ENCODE results near the gene EDRF1.

EDRF1 gene

DNA sequence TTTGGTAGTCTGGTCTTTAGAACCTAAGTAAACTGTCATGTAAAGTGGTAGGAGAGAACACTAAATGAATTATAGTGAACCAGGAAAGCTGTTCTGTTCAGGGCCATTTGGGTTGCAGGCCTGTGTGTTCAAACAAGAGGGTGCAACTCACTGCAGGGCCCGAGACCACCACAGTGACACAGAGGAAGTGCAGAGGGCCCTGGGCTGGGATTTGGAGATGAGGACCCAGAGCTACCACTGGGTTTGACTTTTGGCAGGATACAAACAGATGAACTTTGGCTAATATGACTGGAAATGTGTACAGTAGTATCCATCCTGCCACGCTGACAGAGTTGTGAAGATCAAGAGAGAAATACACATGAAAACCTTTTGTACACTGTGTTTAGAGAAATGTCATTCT is 46.3 kb downstream of the EDRF1 start:
- no peaks in the 10 kb centered on the region for H3K9me3 Mint-ChIP-seq
- H3K4me3 Mint-ChIP-seq, result no peak overlapping the region
- DNase-seq, result no peak
- H3K27ac Mint-ChIP-seq, result peak overlapping the region; percentile 44
- H3K4me1 Mint-ChIP-seq (ENCODE audit: low read depth), result no peaks in the 10 kb centered on the region
- no peaks in the 10 kb centered on the region for H3K27me3 Mint-ChIP-seq
- peaks cover 82% of the 10 kb centered on the region for H3K36me3 Mint-ChIP-seq (ENCODE audit: low read depth)

DNA sequence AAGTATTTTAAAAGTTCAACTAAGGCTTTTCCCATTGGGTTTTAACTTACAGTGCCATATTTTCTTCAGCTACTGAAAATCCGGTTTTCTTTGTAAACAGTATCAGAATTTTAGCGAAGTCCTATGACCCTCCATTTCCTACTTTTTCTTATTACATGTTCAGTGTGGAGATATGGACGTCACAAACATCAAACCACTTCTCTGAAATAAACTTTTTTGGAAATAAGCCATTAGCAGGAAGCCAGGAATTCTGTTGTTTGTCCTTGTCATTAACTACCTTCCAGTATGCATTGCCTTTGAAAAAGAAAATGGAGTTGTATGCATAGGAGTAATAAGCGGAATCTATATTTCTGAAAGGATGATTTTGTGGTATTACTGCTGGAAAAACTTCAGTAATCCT is 47.0 kb downstream of the EDRF1 start:
- Mint-ChIP-seq H3K36me3 (ENCODE audit: low read depth) (peaks cover 76% of the 10 kb centered on the region), H3K27me3 (no peaks in the 10 kb centered on the region), H3K4me3 (no peak overlapping the region), H3K4me1 (ENCODE audit: low read depth) (no peaks in the 10 kb centered on the region), H3K27ac (no peak overlapping the region), H3K9me3 (no peaks in the 10 kb centered on the region)
- no peak for DNase-seq

DNA sequence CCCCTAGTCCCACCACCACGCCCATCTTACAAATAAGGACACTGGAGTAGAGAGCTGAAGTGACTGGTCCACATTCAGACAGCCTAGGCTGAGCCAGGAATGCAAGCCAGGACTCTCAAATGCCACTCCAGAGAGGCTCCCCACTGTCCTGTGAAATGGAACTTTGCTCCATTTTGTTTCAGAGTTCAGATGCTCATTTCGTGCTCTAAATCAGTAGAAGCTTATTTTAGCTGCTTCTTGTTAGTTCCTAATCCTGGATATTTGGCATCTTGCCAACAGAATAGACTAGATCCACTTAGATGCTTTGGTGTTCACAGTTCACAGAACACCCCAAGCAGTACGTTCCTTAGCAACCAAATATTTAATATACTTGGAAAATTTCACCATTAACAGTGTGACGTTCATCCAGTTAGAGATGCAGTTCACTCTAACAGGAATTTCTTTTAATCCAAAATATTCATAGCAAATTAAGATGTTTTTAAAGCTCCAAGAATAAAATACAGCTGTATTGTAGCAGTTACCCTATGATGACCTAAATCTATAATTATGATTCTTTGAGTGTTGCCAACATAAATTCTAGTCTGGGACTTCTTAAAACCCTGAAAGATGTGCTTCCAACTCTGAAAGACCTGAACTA is 48.8 kb downstream of the EDRF1 start:
- H3K4me1 Mint-ChIP-seq (ENCODE audit: low read depth), result no peaks in the 10 kb centered on the region
- DNase-seq, result no peak
- H3K27ac Mint-ChIP-seq, result no peak overlapping the region
- H3K4me3 Mint-ChIP-seq, result no peak overlapping the region
- H3K36me3 Mint-ChIP-seq (ENCODE audit: low read depth), result peaks cover 59% of the 10 kb centered on the region
- H3K9me3 Mint-ChIP-seq, result no peaks in the 10 kb centered on the region
- no peaks in the 10 kb centered on the region for H3K27me3 Mint-ChIP-seq

DNA sequence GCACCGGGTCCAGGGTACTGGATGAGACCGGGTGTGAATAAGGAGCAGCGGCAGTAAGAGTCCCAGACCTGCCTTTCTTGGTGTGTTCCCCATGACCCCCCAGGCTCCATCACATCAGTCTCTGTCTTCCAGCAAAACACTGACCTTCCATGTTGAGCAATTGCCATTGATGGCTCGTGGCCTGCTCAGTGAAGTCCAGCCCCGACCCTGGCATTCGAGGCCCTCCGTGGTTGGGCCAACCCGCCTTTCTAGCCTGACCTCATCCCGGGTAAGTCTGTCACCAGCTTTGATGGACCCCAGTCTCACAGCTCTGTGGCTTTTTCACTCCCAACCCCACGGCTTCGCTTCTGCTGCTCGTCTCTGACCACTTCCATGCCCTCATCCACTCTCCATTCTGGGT is 49.7 kb downstream of the EDRF1 start:
- Mint-ChIP-seq H3K27me3 (no peaks in the 10 kb centered on the region), H3K4me3 (no peak overlapping the region)
- no peak for DNase-seq

DNA sequence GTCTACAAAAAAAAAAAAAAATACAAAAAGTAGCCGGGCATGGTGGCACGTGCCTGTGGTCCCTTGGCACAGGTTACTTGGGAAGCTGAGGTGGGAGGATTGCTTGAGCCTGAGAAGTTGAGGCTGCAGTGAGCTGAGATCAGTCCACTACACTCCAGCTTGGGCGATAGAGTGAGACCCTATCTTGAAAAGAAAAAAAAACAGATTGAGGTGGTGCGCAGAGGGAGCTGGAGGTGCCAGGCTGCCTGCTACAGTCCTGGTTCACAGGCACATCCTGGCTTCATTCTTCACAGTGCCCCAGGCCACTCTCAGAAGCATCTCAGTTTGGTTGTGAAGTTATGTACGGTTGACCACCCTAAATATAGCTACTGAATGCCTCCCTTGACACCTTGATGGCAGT is 51.3 kb downstream of the EDRF1 start:
- H3K4me1 Mint-ChIP-seq (ENCODE audit: low read depth), result no peaks in the 10 kb centered on the region
- peaks cover 34% of the 10 kb centered on the region for H3K36me3 Mint-ChIP-seq (ENCODE audit: low read depth)
- no peak overlapping the region for H3K27ac Mint-ChIP-seq
- H3K27me3 Mint-ChIP-seq, result no peaks in the 10 kb centered on the region
- H3K9me3 Mint-ChIP-seq, result no peaks in the 10 kb centered on the region
- H3K4me3 Mint-ChIP-seq, result no peak overlapping the region
- DNase-seq, result no peak

More for the DNA sequence above, 49.7 kb downstream of the EDRF1 start:
- Mint-ChIP-seq H3K9me3 (no peaks in the 10 kb centered on the region), H3K36me3 (ENCODE audit: low read depth) (peaks cover 50% of the 10 kb centered on the region), H3K4me1 (ENCODE audit: low read depth) (no peaks in the 10 kb centered on the region), H3K27ac (no peak overlapping the region)

DNA sequence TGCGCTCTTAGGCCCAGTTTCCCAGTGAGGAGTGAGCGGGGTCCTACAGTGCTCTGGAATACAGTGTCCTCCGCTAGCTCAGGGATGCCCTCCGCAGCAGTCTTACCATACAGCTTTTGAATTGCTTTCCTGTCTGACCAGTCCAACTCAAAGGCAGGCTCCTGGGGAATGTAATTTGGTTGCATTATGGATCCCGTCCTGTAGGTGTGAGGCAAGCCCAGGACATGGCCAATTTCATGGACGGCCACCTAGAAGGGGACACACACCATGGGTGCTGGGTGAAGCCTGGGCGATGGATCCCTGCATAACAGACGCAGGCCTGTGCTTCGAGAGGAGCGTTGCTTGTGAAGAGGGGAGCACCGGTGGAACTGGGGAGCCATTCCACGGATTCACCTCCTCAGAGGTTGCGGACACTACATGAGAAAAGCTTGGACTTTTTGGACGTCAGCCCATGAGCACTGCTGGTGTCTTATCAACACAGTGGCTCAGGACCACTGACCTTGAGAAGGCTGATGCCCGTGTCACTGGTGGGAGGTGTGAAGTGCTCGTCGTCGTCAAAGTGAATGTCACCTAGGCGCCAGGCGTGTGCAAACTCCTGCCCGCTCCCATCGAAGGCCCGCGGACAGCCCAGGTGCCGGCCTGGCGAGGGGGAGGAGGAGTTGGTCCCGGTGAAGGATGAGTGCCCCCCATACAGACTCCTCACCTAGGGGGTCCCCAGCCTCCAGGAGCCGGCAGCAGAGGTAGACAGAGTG is 52.8 kb downstream of the EDRF1 start:
- Mint-ChIP-seq H3K9me3 (no peaks in the 10 kb centered on the region), H3K4me1 (ENCODE audit: low read depth) (no peaks in the 10 kb centered on the region), H3K4me3 (no peak overlapping the region), H3K27me3 (peaks cover 1% of the 10 kb centered on the region), H3K27ac (no peak overlapping the region), H3K36me3 (ENCODE audit: low read depth) (peaks cover 22% of the 10 kb centered on the region)
- DNase-seq, result no peak

DNA sequence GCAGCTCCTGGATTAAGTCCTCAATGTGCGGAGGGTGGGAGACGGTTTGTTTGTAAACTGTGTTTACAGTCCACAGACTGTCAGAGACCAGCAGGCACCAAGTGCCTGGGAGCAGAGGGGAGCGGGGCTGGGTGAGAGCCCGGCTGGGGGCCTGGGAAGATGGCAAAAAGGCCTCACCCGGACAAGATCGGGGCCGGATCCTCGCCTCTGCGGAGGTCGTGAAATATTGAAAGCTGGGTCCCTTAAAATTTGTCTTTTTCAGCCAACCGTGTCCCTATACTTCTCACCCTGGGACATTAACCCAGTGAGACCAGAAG is 53.3 kb downstream of the EDRF1 start:
- H3K4me1 Mint-ChIP-seq (ENCODE audit: low read depth), result no peaks in the 10 kb centered on the region
- peaks cover 16% of the 10 kb centered on the region for H3K36me3 Mint-ChIP-seq (ENCODE audit: low read depth)
- H3K27ac Mint-ChIP-seq, result no peak overlapping the region

DNA sequence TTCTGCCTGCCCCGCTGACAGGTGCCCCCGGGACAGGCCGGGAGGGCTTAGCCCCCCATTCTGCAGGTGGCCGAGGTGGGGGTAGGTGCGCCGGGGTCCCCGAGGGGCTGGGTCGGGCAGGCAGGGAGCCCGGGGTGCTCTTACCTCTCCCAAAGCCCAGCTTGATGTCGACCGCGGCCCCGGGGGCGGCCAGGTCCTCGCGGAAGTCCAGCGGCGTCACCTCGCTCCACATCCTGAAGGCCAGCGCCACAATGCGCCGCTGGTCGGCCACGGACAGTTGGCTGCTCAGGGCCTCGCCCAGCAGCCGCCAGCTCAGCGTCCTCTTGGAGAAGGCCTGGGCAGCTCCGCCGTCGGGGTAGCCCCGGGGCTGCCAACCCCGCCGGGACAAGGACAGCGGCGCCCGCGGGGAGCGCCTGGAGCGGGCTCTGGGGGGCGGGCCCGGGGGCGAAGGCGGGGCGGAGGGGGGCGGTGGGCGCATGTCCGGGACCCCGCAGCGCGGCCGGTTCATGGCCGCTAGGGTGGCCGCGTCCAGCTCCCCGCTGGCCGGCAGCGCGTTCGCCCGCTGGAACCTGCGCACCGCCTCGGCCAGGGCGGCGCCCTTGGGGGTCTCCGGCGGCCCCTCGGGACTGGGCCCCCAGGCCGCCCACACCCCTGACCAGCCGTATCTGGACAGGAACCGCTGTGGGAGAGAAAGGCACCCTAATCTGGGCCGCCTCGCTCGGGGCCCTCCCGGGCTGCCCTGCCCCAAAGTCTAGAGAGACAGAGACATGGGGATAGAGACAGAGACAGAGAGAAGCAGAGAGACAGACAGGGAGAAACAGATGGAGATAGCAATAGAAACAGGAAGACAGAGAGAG is 54.4 kb downstream of the EDRF1 start:
- H3K4me3 Mint-ChIP-seq, result no peak overlapping the region
- H3K36me3 Mint-ChIP-seq (ENCODE audit: low read depth), result peaks cover 8% of the 10 kb centered on the region
- DNase-seq, result no peak
- peaks cover 9% of the 10 kb centered on the region for H3K27me3 Mint-ChIP-seq
- H3K27ac Mint-ChIP-seq, result no peak overlapping the region
- H3K4me1 Mint-ChIP-seq (ENCODE audit: low read depth), result no peaks in the 10 kb centered on the region
- H3K9me3 Mint-ChIP-seq, result no peaks in the 10 kb centered on the region

More for the DNA sequence above, 53.3 kb downstream of the EDRF1 start:
- no peak overlapping the region for H3K4me3 Mint-ChIP-seq
- DNase-seq, result no peak
- no peaks in the 10 kb centered on the region for H3K9me3 Mint-ChIP-seq
- H3K27me3 Mint-ChIP-seq, result peaks cover 7% of the 10 kb centered on the region

DNA sequence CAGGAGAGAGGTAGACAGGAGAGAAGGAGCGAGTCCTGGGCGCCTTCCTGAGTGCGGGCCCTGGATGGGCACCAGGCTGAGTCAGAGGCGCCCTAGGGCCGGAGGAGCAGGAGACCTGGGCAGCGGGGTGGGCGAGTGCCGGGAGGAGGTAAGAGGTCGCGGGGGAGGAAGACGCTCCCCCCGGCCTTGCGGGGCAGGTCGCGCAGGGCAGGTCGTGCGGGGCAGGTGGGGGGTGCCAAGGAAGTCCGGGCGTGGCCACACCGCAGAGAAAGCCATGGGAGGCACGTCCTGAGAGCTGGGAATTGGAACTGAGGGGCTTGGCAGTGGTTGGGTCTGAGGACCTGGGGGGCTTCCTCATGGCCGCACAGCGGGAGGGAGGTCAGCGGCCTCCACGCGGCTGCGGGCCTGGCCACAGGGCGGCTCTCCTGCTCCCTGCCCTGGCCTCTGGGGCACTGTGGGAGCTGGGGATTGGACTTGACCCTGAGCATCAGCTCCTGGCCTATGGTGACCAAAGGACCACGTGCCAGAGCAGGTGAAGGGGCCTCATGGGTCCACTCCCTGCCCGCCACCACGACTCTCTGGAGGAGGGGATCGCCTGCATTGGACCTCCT is 55.2 kb downstream of the EDRF1 start:
- H3K36me3 Mint-ChIP-seq (ENCODE audit: low read depth), result peaks cover under 1% of the 10 kb centered on the region
- peaks cover 9% of the 10 kb centered on the region for H3K27me3 Mint-ChIP-seq
- H3K9me3 Mint-ChIP-seq, result no peaks in the 10 kb centered on the region
- H3K27ac Mint-ChIP-seq, result no peak overlapping the region
- no peak for DNase-seq
- H3K4me3 Mint-ChIP-seq, result no peak overlapping the region
- no peaks in the 10 kb centered on the region for H3K4me1 Mint-ChIP-seq (ENCODE audit: low read depth)

DNA sequence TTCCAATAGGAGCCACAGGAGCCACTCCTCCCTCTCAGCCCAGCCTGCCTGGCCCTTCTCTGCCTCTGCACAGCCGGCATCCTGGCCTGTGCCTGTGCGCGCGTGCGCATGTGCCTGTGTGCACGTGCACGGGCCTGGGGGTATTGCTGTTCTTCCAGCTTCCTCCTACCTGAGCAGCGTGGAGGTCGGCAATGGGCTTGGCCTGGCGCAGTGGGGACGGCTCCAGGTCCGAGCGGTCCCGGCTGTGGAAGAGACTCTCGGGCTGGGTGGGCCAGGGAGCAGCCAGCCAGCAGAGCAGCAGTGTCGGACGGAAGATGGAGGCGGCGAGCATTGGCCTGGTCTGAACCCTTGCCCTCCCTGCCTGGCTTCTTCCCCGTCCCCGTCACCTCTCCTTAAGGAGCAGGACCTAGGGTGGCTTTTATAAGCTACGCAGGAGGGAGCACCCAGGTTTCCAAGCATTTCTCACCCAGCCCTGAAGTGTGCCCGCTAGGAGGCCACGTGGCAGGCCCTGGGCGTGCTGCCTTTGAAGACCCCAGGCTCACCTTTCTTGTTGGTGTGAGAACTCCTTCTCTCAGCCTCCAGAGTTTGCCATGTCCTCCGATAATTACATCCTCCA is 56.1 kb downstream of the EDRF1 start, which contains the start of gene MMP21:
MMP21 (minus strand) TSS at position 331 of the 616 bp plus-strand sequence; CDS start at position 331, 0 bp downstream.
- H3K9me3 Mint-ChIP-seq, result no peaks in the 10 kb centered on the region
- no peaks in the 10 kb centered on the region for H3K36me3 Mint-ChIP-seq (ENCODE audit: low read depth)
- H3K27me3 Mint-ChIP-seq, result peaks cover 9% of the 10 kb centered on the region
- no peak within 1 kb of the TSS for H3K27ac Mint-ChIP-seq
- DNase-seq, result no peak
- no peak within 1 kb of the TSS for H3K4me3 Mint-ChIP-seq
- no peaks in the 10 kb centered on the region for H3K4me1 Mint-ChIP-seq (ENCODE audit: low read depth)

DNA sequence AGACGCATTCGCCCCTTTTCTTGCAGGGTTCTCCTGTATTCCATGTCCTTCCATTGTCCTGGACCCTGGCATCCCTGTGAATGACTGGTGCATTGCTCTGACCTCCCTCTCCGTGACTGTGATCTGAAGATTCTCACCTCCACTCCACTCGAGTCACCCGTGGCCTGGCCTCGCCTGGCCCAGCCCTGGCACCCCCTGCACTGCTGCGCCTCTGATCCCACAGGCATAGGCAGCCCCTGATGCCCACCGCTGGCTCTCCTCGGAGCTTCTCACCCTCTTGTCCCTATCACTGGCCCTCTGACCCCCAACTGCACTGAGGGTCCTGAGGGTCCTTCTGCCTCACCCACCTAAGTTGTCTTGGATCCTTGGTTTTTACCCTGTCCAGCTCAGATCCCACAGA is 58.3 kb downstream of the EDRF1 start:
- H3K9me3 Mint-ChIP-seq, result no peaks in the 10 kb centered on the region
- no peak overlapping the region for H3K27ac Mint-ChIP-seq
- H3K4me3 Mint-ChIP-seq, result no peak overlapping the region
- H3K36me3 Mint-ChIP-seq (ENCODE audit: low read depth), result no peaks in the 10 kb centered on the region
- no peak for DNase-seq
- peaks cover 9% of the 10 kb centered on the region for H3K27me3 Mint-ChIP-seq
- H3K4me1 Mint-ChIP-seq (ENCODE audit: low read depth), result no peaks in the 10 kb centered on the region

DNA sequence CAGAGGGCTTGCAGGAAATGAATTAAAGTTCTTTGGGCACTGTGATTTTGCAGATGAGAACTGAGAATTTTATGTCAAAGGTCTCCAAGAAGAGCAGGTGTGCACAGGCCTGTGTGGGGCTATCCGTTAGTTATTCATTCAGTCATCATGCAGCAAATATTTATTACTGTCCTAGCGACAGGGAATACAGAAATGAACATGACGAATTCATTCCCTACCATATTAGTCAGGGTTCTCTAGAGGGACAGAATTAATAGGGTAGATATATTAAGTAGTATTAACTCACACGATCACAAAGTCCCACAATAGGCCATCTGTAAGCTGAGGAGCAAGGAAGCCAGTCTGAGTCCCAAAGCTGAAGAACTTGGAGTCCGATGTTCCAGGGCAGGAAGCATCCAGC is 59.0 kb downstream of the EDRF1 start:
- Mint-ChIP-seq H3K9me3 (no peaks in the 10 kb centered on the region), H3K36me3 (ENCODE audit: low read depth) (no peaks in the 10 kb centered on the region), H3K27ac (no peak overlapping the region), H3K4me1 (ENCODE audit: low read depth) (no peaks in the 10 kb centered on the region), H3K4me3 (no peak overlapping the region), H3K27me3 (peaks cover 9% of the 10 kb centered on the region)
- no peak for DNase-seq

DNA sequence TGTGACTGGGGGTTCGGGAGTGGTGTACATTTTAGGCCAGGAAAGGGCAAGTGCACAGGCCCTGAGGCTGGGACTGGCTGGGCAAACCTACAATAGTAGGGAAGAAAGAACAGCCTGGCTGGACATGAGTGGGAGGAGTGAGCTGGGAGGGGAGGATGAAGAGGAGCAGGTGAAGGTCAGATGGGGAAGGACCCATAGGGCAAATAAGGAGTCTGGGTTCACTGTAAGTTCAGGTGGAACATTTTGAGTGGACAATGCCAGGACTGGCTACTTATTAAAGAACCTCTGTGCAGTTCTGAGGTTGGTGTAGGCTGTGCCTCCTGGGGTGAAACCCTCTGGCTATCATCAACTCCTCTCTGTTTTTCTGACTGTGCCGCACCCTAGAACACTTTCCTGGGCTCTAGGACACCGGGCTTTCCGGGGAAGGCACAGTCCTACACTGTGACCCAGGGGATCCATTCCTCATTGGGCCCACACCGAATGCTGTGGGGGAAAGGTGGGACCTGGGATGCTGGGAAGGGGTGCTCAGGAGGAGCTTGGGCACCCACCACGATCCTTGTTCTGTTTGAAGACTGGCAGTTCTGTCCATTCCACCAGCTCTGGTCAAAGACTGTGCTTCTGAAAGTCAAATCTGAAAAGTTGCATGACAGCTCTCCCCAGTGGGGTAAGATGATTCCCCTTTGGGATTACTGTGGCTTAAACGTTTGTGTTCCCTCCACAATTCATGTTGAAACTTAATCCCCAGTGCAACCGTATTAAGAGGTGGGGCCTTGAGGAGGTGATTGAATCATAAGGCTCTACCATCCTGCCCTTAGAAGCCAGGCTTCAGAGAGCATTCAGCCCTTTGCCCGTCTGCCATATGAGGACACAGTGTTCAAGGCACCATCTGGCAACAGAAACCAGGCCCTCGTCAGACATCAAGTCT is 60.2 kb downstream of the EDRF1 start:
- H3K9me3 Mint-ChIP-seq, result no peaks in the 10 kb centered on the region
- no peaks in the 10 kb centered on the region for H3K36me3 Mint-ChIP-seq (ENCODE audit: low read depth)
- no peaks in the 10 kb centered on the region for H3K4me1 Mint-ChIP-seq (ENCODE audit: low read depth)
- no peak overlapping the region for H3K27ac Mint-ChIP-seq
- no peak for DNase-seq
- H3K27me3 Mint-ChIP-seq, result peaks cover 9% of the 10 kb centered on the region
- H3K4me3 Mint-ChIP-seq, result no peak overlapping the region
